GM12878 (cell line): ENCODE data around the gene KIFC3.

ENCODE experiments used
- BMI1 ChIP-seq: fragments of 450-650 bp; IDR thresholded peaks from 2 replicates; pipeline ENCODE4 v1.6.1; 2016; ENCODE audit warnings: mild to moderate bottlenecking, moderate library complexity, borderline replicate concordance
- EP300 ChIP-seq, 2 experiments: fragments of 150-350 bp in 1 of 2; IDR thresholded peaks; 2 replicates each; pipeline ENCODE4 v1.6.1; 2011 to 2012; ENCODE audit warnings: low read depth in 2 of 2, low read length in 2 of 2, borderline replicate concordance in 1 of 2, improper control_type of control experiment in 1 of 2, inconsistent platforms in 1 of 2; ENCODE audit not compliant: control insufficient read depth in 1 of 2
- ETV6 ChIP-seq, 2 experiments: fragments of 450-650 bp in 1 of 2; IDR thresholded peaks in 1 of 2; conservative IDR thresholded peaks in 1 of 2; 2 replicates each; pipeline ENCODE4 v1.6.1; 2014; ENCODE audit warnings: antibody characterized with exemption in 1 of 2, borderline replicate concordance in 1 of 2, low read depth in 1 of 2, mild to moderate bottlenecking in 1 of 2, moderate library complexity in 1 of 2
- EZH2 ChIP-seq: IDR thresholded peaks from 2 replicates; pipeline ENCODE4 v1.6.1; 2012; ENCODE audit warnings: low read depth, mild to moderate bottlenecking, control low read depth, inconsistent platforms, low read length, borderline replicate concordance; ENCODE audit not compliant: control insufficient read depth
- HDGF ChIP-seq: fragments of 450-650 bp; IDR thresholded peaks from 2 replicates; pipeline ENCODE4 v1.6.1; 2016; ENCODE audit warnings: antibody characterized with exemption
- PAX5 ChIP-seq: IDR thresholded peaks from 2 replicates; pipeline ENCODE4 v1.6.1; 2011; ENCODE audit warnings: low read depth, low read length, borderline replicate concordance
- POLR2A ChIP-seq: IDR thresholded peaks from 2 replicates; pipeline ENCODE4 v1.6.1; 2011; ENCODE audit warnings: low read depth, mild to moderate bottlenecking, low read length
- POLR2AphosphoS5 ChIP-seq: IDR thresholded peaks from 2 replicates; pipeline ENCODE4 v1.6.1; 2011; ENCODE audit warnings: mild to moderate bottlenecking, low read length, inconsistent platforms
- SMC3 ChIP-seq: IDR thresholded peaks from 2 replicates; pipeline ENCODE4 v1.6.1; 2011; ENCODE audit warnings: low read length, improper control_type of control experiment, borderline replicate concordance
- TF ChIP-seq, protein P1 (sequence below): IDR thresholded peaks from 2 replicates; pipeline ENCODE4 v1.6.1; 2011; ENCODE audit warnings: low read depth, low read length, improper control_type of control experiment, borderline replicate concordance
- TF ChIP-seq, protein P2 (sequence below), 3 experiments: IDR thresholded peaks in 2 of 3; conservative IDR thresholded peaks in 1 of 3; 2 replicates each; pipeline ENCODE4 v1.5.1; 2011; ENCODE audit warnings: low read depth in 3 of 3, low read length in 3 of 3, mild to moderate bottlenecking in 3 of 3, control low read depth in 2 of 3, moderate library complexity in 2 of 3, inconsistent platforms in 1 of 3, mixed read lengths in 1 of 3; ENCODE audit not compliant: control insufficient read depth in 2 of 3, insufficient read depth in 1 of 3; ENCODE audit errors: extremely low read depth in 1 of 3
- TF ChIP-seq, protein P3 (sequence below): fragments of 450-650 bp; IDR thresholded peaks from 2 replicates; pipeline ENCODE4 v1.6.1; 2018; ENCODE audit warnings: mild to moderate bottlenecking, low read depth, moderate library complexity; ENCODE audit not compliant: partially characterized antibody

GRCh38 chr16:57764341-57765159, 37.7 kb downstream of the KIFC3 start:
- TF ChIP-seq BMI1: no peak
- TF ChIP-seq HDGF: no peak
- TF ChIP-seq SMC3: no peak
- TF ChIP-seq POLR2AphosphoS5: no peak
- TF ChIP-seq, protein P1, sequence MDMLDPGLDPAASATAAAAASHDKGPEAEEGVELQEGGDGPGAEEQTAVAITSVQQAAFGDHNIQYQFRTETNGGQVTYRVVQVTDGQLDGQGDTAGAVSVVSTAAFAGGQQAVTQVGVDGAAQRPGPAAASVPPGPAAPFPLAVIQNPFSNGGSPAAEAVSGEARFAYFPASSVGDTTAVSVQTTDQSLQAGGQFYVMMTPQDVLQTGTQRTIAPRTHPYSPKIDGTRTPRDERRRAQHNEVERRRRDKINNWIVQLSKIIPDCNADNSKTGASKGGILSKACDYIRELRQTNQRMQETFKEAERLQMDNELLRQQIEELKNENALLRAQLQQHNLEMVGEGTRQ: no peak
- TF ChIP-seq, protein P2, sequence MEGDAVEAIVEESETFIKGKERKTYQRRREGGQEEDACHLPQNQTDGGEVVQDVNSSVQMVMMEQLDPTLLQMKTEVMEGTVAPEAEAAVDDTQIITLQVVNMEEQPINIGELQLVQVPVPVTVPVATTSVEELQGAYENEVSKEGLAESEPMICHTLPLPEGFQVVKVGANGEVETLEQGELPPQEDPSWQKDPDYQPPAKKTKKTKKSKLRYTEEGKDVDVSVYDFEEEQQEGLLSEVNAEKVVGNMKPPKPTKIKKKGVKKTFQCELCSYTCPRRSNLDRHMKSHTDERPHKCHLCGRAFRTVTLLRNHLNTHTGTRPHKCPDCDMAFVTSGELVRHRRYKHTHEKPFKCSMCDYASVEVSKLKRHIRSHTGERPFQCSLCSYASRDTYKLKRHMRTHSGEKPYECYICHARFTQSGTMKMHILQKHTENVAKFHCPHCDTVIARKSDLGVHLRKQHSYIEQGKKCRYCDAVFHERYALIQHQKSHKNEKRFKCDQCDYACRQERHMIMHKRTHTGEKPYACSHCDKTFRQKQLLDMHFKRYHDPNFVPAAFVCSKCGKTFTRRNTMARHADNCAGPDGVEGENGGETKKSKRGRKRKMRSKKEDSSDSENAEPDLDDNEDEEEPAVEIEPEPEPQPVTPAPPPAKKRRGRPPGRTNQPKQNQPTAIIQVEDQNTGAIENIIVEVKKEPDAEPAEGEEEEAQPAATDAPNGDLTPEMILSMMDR (IDR thresholded peaks at IDR 0.05 in 2 of 3, conservative IDR thresholded peaks at IDR 0.05 in 1 of 3; ENCODE audit: control insufficient read depth in 2 of 3, extremely low read depth in 1 of 3, insufficient read depth in 1 of 3, low read depth in 3 of 3, low read length in 3 of 3): no peak
- TF ChIP-seq PAX5: no peak
- no peak for TF ChIP-seq POLR2A
- TF ChIP-seq, protein P3, sequence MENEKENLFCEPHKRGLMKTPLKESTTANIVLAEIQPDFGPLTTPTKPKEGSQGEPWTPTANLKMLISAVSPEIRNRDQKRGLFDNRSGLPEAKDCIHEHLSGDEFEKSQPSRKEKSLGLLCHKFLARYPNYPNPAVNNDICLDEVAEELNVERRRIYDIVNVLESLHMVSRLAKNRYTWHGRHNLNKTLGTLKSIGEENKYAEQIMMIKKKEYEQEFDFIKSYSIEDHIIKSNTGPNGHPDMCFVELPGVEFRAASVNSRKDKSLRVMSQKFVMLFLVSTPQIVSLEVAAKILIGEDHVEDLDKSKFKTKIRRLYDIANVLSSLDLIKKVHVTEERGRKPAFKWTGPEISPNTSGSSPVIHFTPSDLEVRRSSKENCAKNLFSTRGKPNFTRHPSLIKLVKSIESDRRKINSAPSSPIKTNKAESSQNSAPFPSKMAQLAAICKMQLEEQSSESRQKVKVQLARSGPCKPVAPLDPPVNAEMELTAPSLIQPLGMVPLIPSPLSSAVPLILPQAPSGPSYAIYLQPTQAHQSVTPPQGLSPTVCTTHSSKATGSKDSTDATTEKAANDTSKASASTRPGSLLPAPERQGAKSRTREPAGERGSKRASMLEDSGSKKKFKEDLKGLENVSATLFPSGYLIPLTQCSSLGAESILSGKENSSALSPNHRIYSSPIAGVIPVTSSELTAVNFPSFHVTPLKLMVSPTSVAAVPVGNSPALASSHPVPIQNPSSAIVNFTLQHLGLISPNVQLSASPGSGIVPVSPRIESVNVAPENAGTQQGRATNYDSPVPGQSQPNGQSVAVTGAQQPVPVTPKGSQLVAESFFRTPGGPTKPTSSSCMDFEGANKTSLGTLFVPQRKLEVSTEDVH: no peak
- TF ChIP-seq ETV6 (conservative IDR thresholded peaks at IDR 0.05 in 1 of 2, IDR thresholded peaks at IDR 0.05 in 1 of 2; ENCODE audit: borderline replicate concordance in 1 of 2, low read depth in 1 of 2): no peak
- no peak for TF ChIP-seq EP300 (IDR thresholded peaks at IDR 0.05; ENCODE audit: borderline replicate concordance in 1 of 2, control insufficient read depth in 1 of 2, low read depth in 2 of 2, low read length in 2 of 2)
- no peak for TF ChIP-seq EZH2
